ENCODE data around the gene PPP2R2C.

PPP2R2C gene

DNA sequence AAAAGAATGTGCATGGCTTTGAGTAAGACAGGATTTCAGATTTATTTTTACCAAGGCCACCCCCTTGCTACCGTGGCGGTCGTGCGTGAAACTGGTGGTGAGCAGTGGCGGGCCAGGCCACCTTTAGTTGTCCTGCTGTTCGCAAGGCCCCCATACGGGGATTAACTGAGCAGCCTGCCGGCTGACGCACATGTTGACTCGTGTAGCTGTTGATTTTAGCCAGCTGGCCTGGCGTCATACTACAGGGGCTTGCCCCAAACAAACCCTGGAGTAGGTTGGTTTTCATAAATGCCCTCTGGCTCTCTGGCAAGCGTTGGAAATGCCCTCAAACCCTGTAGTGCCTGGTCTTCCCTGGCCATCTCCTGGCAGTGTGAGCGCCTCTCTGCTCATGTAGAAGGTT lies 174.4 kb downstream of the PPP2R2C start:
- no peaks in the 10 kb centered on the region for H3K27me3 Mint-ChIP-seq (ENCODE audit: low read depth)
- no peaks in the 10 kb centered on the region for H3K36me3 Mint-ChIP-seq (ENCODE audit: low read depth)
- H3K27ac Mint-ChIP-seq = no peak overlapping the region
- H3K4me3 Mint-ChIP-seq = no peak overlapping the region
- no peaks in the 10 kb centered on the region for H3K4me1 Mint-ChIP-seq (ENCODE audit: low read depth)
- H3K9me3 Mint-ChIP-seq = no peaks in the 10 kb centered on the region

GRCh38 chr4:6297266-6297815 lies 175.1 kb downstream of the PPP2R2C start:
- Mint-ChIP-seq H3K36me3 (ENCODE audit: low read depth) (no peaks in the 10 kb centered on the region), H3K4me1 (ENCODE audit: low read depth) (no peaks in the 10 kb centered on the region), H3K4me3 (no peak overlapping the region), H3K9me3 (no peaks in the 10 kb centered on the region), H3K27ac (no peak overlapping the region), H3K27me3 (ENCODE audit: low read depth) (no peaks in the 10 kb centered on the region)

DNA sequence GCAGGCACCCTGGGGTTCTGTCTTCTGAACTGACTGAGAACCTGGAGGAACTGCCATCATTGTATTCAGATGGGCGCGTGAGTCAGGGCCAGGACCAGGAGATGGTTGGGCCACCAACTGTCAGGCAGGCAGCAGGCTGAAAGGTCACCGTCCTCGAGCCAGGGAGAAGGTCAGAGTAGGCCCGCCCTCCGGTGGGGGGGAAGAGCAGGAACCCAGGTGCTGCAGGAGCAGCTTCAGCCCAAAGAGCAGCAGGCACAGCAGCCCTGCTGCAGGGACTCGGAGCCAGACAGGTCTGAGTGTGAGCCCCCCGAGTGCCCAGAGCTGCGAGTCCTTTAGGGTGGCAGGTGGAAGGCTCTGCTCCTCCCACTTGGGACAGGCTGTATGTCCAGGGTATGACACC lies 176.4 kb downstream of the PPP2R2C start:
- H3K4me3 Mint-ChIP-seq = no peak overlapping the region
- H3K9me3 Mint-ChIP-seq = no peaks in the 10 kb centered on the region

DNA sequence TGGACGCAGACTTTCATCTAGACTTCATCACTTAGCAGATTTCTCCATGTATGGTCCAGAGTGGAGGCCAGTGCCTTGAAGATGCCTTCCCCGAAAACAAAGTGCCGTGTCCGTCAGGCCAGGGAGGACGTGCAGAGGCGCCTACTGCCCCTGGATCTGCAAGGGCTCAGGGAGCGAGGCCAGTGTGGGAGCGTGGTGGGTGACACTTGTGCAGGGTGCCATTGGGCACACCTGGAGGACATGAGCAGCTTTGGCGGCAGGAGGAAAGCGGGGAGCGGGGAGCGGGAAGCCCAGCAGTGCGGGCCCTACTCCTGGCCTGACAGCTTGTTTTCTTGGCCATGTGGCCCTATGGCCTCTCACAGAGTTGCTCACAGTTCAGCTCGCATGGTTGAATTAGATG lies 176.9 kb downstream of the PPP2R2C start:
- Mint-ChIP-seq H3K36me3 (ENCODE audit: low read depth) (no peaks in the 10 kb centered on the region), H3K4me3 (no peak overlapping the region), H3K4me1 (ENCODE audit: low read depth) (no peaks in the 10 kb centered on the region), H3K27me3 (ENCODE audit: low read depth) (no peaks in the 10 kb centered on the region), H3K9me3 (no peaks in the 10 kb centered on the region), H3K27ac (no peak overlapping the region)

More for the DNA sequence above, 176.4 kb downstream of the PPP2R2C start:
- Mint-ChIP-seq H3K27ac (no peak overlapping the region), H3K27me3 (ENCODE audit: low read depth) (no peaks in the 10 kb centered on the region), H3K4me1 (ENCODE audit: low read depth) (no peaks in the 10 kb centered on the region), H3K36me3 (ENCODE audit: low read depth) (no peaks in the 10 kb centered on the region)

DNA sequence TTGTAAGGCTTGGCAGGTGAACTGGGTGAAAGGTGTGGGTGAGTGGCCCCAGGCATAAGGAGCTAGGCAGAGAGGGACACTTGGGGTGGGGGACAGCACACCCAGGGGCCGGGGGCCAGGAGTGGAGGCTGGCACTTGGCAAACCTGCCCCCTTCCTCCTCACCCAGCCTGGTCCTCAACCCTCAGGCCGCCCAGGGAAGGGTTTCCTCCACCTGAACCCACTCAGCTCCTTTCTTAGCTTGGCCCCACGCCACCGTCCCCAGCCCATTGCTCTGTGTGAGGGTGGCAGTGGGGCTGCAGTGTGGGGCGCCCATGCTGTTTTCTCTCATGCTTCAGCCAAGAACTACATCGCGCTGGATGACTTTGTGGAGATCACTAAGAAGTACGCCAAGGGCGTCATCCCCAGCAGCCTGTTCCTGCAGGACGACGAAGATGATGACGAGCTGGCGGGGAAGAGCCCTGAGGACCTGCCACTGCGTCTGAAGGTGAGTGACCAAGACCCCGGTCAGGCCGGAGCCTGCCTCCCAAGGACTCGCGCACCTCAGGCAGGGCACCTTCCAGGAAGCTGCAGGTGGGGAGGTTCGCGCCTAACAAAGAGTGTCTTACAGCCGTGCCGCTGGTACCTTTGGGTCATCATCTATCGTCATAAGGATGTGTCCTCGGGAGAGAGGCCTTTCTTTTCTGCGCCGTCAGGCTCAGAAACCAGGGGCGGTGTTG lies 177.6 kb downstream of the PPP2R2C start:
- Mint-ChIP-seq H3K36me3 (ENCODE audit: low read depth) (no peaks in the 10 kb centered on the region), H3K9me3 (no peaks in the 10 kb centered on the region), H3K4me3 (no peak overlapping the region), H3K4me1 (ENCODE audit: low read depth) (no peaks in the 10 kb centered on the region), H3K27ac (peak overlapping the region; percentile 50), H3K27me3 (ENCODE audit: low read depth) (no peaks in the 10 kb centered on the region)

DNA sequence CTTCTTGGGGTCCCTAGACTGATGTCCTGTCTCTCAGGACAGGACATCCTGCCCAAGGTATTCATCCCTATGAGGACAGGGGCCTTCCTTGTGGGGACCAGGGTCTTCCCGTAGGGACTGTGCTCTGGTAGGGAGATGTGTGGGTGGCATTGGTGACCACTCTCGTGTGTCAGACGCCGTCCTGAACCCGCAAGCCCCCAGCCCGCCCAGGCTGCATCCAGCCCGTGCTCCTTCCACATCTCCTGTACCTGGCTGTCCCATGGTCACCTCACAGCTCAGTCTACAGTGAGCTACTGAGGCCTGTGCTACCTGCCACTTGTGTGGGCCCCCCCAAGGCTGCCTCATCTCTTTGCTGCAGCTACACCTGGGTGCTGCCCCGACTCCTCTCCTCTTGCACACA lies 178.8 kb downstream of the PPP2R2C start:
- Mint-ChIP-seq H3K4me3 (no peak overlapping the region), H3K4me1 (ENCODE audit: low read depth) (no peaks in the 10 kb centered on the region), H3K9me3 (no peaks in the 10 kb centered on the region), H3K27me3 (ENCODE audit: low read depth) (no peaks in the 10 kb centered on the region), H3K36me3 (ENCODE audit: low read depth) (no peaks in the 10 kb centered on the region), H3K27ac (no peak overlapping the region)

GRCh38 chr4:6293097-6293445 lies 179.3 kb downstream of the PPP2R2C start:
- Mint-ChIP-seq H3K27me3 (ENCODE audit: low read depth) (no peaks in the 10 kb centered on the region), H3K9me3 (no peaks in the 10 kb centered on the region), H3K4me1 (ENCODE audit: low read depth) (no peaks in the 10 kb centered on the region), H3K27ac (no peak overlapping the region), H3K4me3 (no peak overlapping the region), H3K36me3 (ENCODE audit: low read depth) (no peaks in the 10 kb centered on the region)

DNA sequence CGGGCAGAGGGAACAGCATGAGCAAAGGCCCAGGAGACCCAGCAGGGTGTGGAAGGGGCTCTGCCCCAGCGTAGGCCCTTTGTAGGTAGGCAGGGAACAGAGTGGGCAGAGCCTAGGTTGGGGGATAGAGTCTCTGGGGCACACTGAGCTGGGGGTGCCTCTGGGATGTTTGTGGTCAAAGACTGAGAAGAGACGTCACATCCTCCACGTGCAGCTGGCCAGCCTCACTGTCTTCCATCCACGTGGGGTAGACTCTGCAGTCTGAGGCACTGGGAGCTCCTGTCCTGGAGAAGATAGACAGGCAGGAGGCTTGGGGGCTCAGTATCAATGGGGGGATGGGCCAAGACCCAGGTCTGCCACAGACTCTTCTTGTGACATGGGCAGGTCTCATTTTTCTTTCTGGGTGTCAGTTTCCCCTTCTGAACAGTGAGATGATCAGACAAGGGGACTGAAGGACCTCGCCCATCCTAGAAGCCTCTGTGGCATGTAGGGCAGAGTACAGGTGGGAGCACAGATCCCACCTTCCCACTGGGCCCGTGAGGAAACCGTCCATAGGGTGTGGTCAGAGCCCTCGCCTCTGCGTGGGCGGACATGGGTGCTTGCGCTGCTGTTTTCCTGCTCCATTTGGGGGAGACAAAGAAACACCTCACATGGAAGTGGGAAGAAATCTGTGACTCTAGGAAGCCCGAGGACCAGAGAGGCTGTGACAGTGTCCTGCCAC lies 179.9 kb downstream of the PPP2R2C start:
- H3K36me3 Mint-ChIP-seq (ENCODE audit: low read depth) = no peaks in the 10 kb centered on the region
- H3K4me1 Mint-ChIP-seq (ENCODE audit: low read depth) = no peaks in the 10 kb centered on the region
- H3K9me3 Mint-ChIP-seq = no peaks in the 10 kb centered on the region
- no peak overlapping the region for H3K27ac Mint-ChIP-seq
- no peaks in the 10 kb centered on the region for H3K27me3 Mint-ChIP-seq (ENCODE audit: low read depth)
- H3K4me3 Mint-ChIP-seq = no peak overlapping the region

GRCh38 chr4:6291784-6292297 lies 180.6 kb downstream of the PPP2R2C start:
- H3K27ac Mint-ChIP-seq = no peak overlapping the region
- no peaks in the 10 kb centered on the region for H3K27me3 Mint-ChIP-seq (ENCODE audit: low read depth)

GRCh38 chr4:6290769-6291547 lies 181.5 kb downstream of the PPP2R2C start:
- Mint-ChIP-seq H3K36me3 (ENCODE audit: low read depth) (no peaks in the 10 kb centered on the region), H3K9me3 (no peaks in the 10 kb centered on the region), H3K27ac (no peak overlapping the region), H3K4me1 (ENCODE audit: low read depth) (no peaks in the 10 kb centered on the region), H3K4me3 (no peak overlapping the region), H3K27me3 (ENCODE audit: low read depth) (no peaks in the 10 kb centered on the region)

More at GRCh38 chr4:6291784-6292297, 180.6 kb downstream of the PPP2R2C start:
- Mint-ChIP-seq H3K36me3 (ENCODE audit: low read depth) (no peaks in the 10 kb centered on the region), H3K9me3 (no peaks in the 10 kb centered on the region), H3K4me1 (ENCODE audit: low read depth) (no peaks in the 10 kb centered on the region), H3K4me3 (no peak overlapping the region)

- Mint-ChIP-seq H3K9me3 (no peaks in the 10 kb centered on the region), H3K27me3 (ENCODE audit: low read depth) (no peaks in the 10 kb centered on the region), H3K4me1 (ENCODE audit: low read depth) (no peaks in the 10 kb centered on the region), H3K36me3 (ENCODE audit: low read depth) (no peaks in the 10 kb centered on the region), H3K4me3 (no peak overlapping the region), H3K27ac (no peak overlapping the region)
These were observed 182.2 kb downstream of the PPP2R2C start for GRCh38 chr4:6290256-6290655.

- Mint-ChIP-seq H3K4me3 (no peak overlapping the region), H3K4me1 (ENCODE audit: low read depth) (no peaks in the 10 kb centered on the region), H3K27ac (no peak overlapping the region), H3K9me3 (no peaks in the 10 kb centered on the region), H3K27me3 (ENCODE audit: low read depth) (no peaks in the 10 kb centered on the region), H3K36me3 (ENCODE audit: low read depth) (no peaks in the 10 kb centered on the region)
These were observed 183.5 kb downstream of the PPP2R2C start for GRCh38 chr4:6288871-6289270.

DNA sequence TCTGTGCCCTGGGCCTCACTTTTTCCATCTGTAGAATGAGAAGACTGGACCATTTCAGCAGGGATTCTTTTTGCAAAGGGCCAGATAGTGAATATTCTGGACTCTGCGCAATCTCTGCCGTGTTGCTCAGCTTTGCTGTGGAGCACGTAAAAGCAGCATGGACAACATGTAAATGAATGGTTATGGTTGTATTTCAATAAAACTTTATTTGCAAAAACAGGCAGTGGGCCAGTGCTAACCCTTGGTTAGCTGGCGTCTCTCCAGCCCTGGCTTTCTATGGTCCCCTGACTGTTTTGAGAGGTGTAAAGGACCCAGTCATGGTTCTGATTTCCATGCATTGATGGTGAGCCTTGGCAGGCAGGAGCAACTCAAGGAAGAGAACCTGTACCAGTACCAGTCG lies 184.1 kb downstream of the PPP2R2C start:
- H3K36me3 Mint-ChIP-seq (ENCODE audit: low read depth) = no peaks in the 10 kb centered on the region
- no peak overlapping the region for H3K4me3 Mint-ChIP-seq
- no peak overlapping the region for H3K27ac Mint-ChIP-seq

GRCh38 chr4:6287017-6287788 lies 185.2 kb downstream of the PPP2R2C start:
- H3K36me3 Mint-ChIP-seq (ENCODE audit: low read depth) = no peaks in the 10 kb centered on the region
- H3K4me3 Mint-ChIP-seq = no peak overlapping the region
- no peaks in the 10 kb centered on the region for H3K9me3 Mint-ChIP-seq
- no peaks in the 10 kb centered on the region for H3K4me1 Mint-ChIP-seq (ENCODE audit: low read depth)
- no peaks in the 10 kb centered on the region for H3K27me3 Mint-ChIP-seq (ENCODE audit: low read depth)
- no peak overlapping the region for H3K27ac Mint-ChIP-seq

More for the DNA sequence above, 184.1 kb downstream of the PPP2R2C start:
- H3K27me3 Mint-ChIP-seq (ENCODE audit: low read depth) = no peaks in the 10 kb centered on the region
- H3K9me3 Mint-ChIP-seq = no peaks in the 10 kb centered on the region
- H3K4me1 Mint-ChIP-seq (ENCODE audit: low read depth) = no peaks in the 10 kb centered on the region

All from T-helper 1 cell treated with Interleukin-12 subunit alpha and Interleukin-12 subunit beta and Interleukin-4 antibody, amounts not matched to agents 30 μg/mL and 1 μg/mL, for 36 hours (primary cell).